Skin epidermis (tissue), 12 donors: Measurements from ENCODE around the gene DMD.
"Not testable (repeated sequence)": the region's sequence is repeated elsewhere in the genome, so short reads cannot be mapped to it uniquely, and the experiment has no call there.

Experiments used
- H3K27ac ChIP-seq, 21 experiments: fragments of 200-600 bp; sonication (generic) in 11 of 21; one replicate each; pipeline ENCODE4 v1.5.0; 2020; ENCODE audit warnings: mild to moderate bottlenecking in 3 of 21, inconsistent platforms in 2 of 21, moderate library complexity in 2 of 21
- H3K4me3 ChIP-seq, 7 experiments: fragments of 200-600 bp; sonication (generic) in 2 of 7; one replicate each; pipeline ENCODE4 v1.5.0; 2020; ENCODE audit warnings: inconsistent platforms in 2 of 7, mild to moderate bottlenecking in 2 of 7, moderate library complexity in 1 of 7

Gene DMD

GRCh38 chrX:31445542-31445941, 1765.8 kb downstream of the DMD start:
- no peak overlapping the region for H3K4me3 ChIP-seq
- no peak overlapping the region for H3K27ac ChIP-seq

GRCh38 chrX:31443654-31444053, 1767.7 kb downstream of the DMD start:
- H3K27ac ChIP-seq: no peak overlapping the region
- H3K4me3 ChIP-seq: no peak overlapping the region

- Histone ChIP-seq H3K4me3 (no peak overlapping the region), H3K27ac (no peak overlapping the region)
Observed at GRCh38 chrX:31440546-31440945, 1770.8 kb downstream of the DMD start.

- H3K4me3 ChIP-seq: no peak overlapping the region
- no peak overlapping the region for H3K27ac ChIP-seq
Observed at GRCh38 chrX:31436424-31436823, 1774.9 kb downstream of the DMD start.

- Histone ChIP-seq H3K4me3 (no peak overlapping the region), H3K27ac (no peak overlapping the region)
Observed at GRCh38 chrX:31435592-31435991, 1775.8 kb downstream of the DMD start.

- no peak overlapping the region for H3K4me3 ChIP-seq
- H3K27ac ChIP-seq: no peak overlapping the region
Observed at GRCh38 chrX:31433856-31434255, 1777.5 kb downstream of the DMD start.

- H3K27ac ChIP-seq: no peak overlapping the region
- H3K4me3 ChIP-seq: no peak overlapping the region
Observed at GRCh38 chrX:31429915-31430314, 1781.4 kb downstream of the DMD start.

- Histone ChIP-seq H3K4me3 (no peak overlapping the region), H3K27ac (no peak overlapping the region)
Observed at GRCh38 chrX:31423609-31424189, 1787.7 kb downstream of the DMD start.

- Histone ChIP-seq H3K27ac (no peak overlapping the region), H3K4me3 (no peak overlapping the region)
Observed at GRCh38 chrX:31421441-31421840, 1789.9 kb downstream of the DMD start.

GRCh38 chrX:31420711-31421151, 1790.6 kb downstream of the DMD start:
- Histone ChIP-seq H3K27ac (no peak overlapping the region), H3K4me3 (no peak overlapping the region)

GRCh38 chrX:31420302-31420701, 1791.0 kb downstream of the DMD start:
- Histone ChIP-seq H3K4me3 (no peak overlapping the region), H3K27ac (no peak overlapping the region)

GRCh38 chrX:31397119-31397518, 1814.2 kb downstream of the DMD start:
- no peak overlapping the region for H3K27ac ChIP-seq
- no peak overlapping the region for H3K4me3 ChIP-seq

GRCh38 chrX:31392513-31392912, 1818.8 kb downstream of the DMD start:
- H3K4me3 ChIP-seq: no peak overlapping the region

GRCh38 chrX:31388946-31389345, 1822.4 kb downstream of the DMD start:
- H3K27ac ChIP-seq: no peak overlapping the region
- H3K4me3 ChIP-seq: no peak overlapping the region

More at GRCh38 chrX:31392513-31392912, 1818.8 kb downstream of the DMD start:
- H3K27ac ChIP-seq: no peak overlapping the region

- no peak overlapping the region for H3K4me3 ChIP-seq
- no peak overlapping the region for H3K27ac ChIP-seq
Observed at GRCh38 chrX:31384471-31384870, 1826.9 kb downstream of the DMD start.

- no peak overlapping the region for H3K27ac ChIP-seq
- H3K4me3 ChIP-seq: no peak overlapping the region
Observed at GRCh38 chrX:31383991-31384390, 1827.4 kb downstream of the DMD start.

- not testable (repeated sequence) for H3K27ac ChIP-seq, H3K4me3 ChIP-seq
Observed at GRCh38 chrX:31378973-31379372, 1832.4 kb downstream of the DMD start.

GRCh38 chrX:31377821-31378220, 1833.5 kb downstream of the DMD start:
- not testable (repeated sequence) for H3K4me3 ChIP-seq, H3K27ac ChIP-seq

- no peak overlapping the region for H3K27ac ChIP-seq
- H3K4me3 ChIP-seq: no peak overlapping the region
Observed at GRCh38 chrX:31376408-31377022, 1834.8 kb downstream of the DMD start.

- no peak overlapping the region for H3K27ac ChIP-seq
- no peak overlapping the region for H3K4me3 ChIP-seq
Observed at GRCh38 chrX:31374786-31375185, 1836.6 kb downstream of the DMD start.

- Histone ChIP-seq H3K27ac (no peak overlapping the region), H3K4me3 (no peak overlapping the region)
Observed at GRCh38 chrX:31371956-31372355, 1839.4 kb downstream of the DMD start.

- Histone ChIP-seq H3K4me3 (no peak overlapping the region), H3K27ac (no peak overlapping the region)
Observed at GRCh38 chrX:31367816-31368215, 1843.5 kb downstream of the DMD start.
